Measurements from ENCODE around the gene RPS6KC1.
A peak's percentile ranks its signal among the peaks of the same experiment; 100 is the strongest.

GRCh38 chr1:213122514-213122929 is 71.5 kb downstream of the RPS6KC1 start:
- peak; percentile 37 for TF ChIP-seq CTCF (IDR thresholded peaks at IDR 0.05; ENCODE audit: low read depth, low read length, poor library complexity, severe bottlenecking)
- TF ChIP-seq EZH2phosphoT487 (IDR thresholded peaks at IDR 0.05; ENCODE audit: borderline replicate concordance, low read length), result no peak

All from DOHH2 (cell line).